A673 (cell line): ENCODE measurements around the gene PIGT.

Source experiments
- EZH2 ChIP-seq: fragments of 200-600 bp; sonication (generic); IDR thresholded peaks from 2 replicates; pipeline ENCODE4 v1.6.1; 2017; ENCODE audit warnings: borderline replicate concordance, low read depth, mild to moderate bottlenecking, mixed read lengths, antibody characterized with exemption, low read length; ENCODE audit not compliant: poor library complexity, severe bottlenecking
- TF ChIP-seq, protein P1 (sequence below): fragments of 300-800, 200-600 bp; sonication (generic); conservative IDR thresholded peaks from 2 replicates; pipeline ENCODE4 v1.5.1; 2017; ENCODE audit warnings: low read depth, mild to moderate bottlenecking, antibody characterized with exemption, low read length, moderate library complexity, mixed read lengths

DNA sequence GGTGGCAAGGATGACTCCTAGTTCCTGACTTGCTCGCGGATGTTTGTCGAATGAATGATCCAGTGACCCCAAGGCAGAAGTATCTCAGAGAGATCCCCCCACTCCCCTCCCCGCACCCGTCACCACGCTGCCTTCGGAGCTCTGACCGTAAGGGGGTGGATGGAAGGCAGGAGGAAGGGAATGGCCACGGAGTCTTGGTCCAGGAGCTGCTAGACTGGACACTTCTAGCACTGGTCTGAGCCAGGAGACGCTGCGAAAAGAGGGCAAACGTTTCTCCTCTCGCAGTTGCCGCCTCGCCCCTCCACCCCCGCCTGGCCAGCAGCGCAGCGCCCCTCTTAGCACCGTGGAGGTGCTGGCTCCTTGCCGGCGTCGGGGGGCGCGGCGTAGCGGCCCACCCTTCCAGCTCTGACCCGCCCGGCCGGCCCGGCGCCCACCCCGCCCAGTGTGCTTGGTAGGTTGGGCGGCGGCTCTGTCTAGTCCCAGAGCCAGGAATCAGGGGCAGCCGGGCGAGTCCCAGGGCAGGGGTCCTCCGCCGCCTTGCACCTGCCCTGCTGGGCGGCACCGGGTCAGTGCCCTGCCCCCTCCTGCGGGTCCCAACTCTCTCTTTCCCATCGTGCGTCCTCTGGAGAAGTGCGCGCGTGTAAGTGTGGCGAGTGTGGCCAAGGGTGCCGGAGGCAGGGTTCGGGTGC, 10.2 kb upstream of the PIGT start:
- TF ChIP-seq, protein P1, sequence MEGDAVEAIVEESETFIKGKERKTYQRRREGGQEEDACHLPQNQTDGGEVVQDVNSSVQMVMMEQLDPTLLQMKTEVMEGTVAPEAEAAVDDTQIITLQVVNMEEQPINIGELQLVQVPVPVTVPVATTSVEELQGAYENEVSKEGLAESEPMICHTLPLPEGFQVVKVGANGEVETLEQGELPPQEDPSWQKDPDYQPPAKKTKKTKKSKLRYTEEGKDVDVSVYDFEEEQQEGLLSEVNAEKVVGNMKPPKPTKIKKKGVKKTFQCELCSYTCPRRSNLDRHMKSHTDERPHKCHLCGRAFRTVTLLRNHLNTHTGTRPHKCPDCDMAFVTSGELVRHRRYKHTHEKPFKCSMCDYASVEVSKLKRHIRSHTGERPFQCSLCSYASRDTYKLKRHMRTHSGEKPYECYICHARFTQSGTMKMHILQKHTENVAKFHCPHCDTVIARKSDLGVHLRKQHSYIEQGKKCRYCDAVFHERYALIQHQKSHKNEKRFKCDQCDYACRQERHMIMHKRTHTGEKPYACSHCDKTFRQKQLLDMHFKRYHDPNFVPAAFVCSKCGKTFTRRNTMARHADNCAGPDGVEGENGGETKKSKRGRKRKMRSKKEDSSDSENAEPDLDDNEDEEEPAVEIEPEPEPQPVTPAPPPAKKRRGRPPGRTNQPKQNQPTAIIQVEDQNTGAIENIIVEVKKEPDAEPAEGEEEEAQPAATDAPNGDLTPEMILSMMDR: no peak
- TF ChIP-seq EZH2: no peak
